GM21367 (cell line): ENCODE measurements around the gene DCHS2.
"Not testable (repeated sequence)": the region's sequence is repeated elsewhere in the genome, so short reads cannot be mapped to it uniquely, and the experiment has no call there.

Experiments
- ATAC-seq: cut with Tn5 transposase; IDR thresholded peaks from one replicate; pipeline ENCODE4 v1.9.1; 2021; ENCODE audit not compliant: unreplicated experiment

The DCHS2 gene

DNA sequence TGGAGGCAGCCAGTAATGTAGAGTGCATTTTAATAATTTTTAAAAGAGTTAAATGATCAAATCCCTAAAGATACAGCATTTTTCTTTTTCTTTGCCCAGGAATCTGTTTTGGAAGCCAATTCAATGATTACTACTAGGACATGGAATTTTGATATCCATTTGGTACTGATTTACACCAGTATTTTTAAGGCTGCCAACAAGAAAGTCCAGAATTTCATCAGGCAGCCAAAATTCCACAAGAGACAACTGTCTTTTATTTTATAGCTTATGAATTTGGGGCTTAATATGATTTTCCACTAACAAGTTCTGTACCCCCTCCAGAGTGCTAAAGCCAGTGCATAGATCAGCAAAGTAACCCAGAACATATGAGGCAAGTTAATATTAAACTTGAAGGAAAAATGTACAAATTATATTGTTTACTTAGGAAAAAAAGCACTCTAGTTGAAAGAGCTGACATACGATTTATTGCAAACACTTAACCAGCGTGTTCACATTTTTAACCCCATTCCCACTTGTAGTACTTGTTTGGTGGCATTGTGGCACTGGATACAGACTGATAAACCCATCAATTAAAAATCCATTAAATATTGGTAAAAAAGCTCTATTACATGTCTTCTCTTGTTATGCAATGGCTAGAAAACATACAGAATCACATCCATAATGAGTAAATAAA, 259.7 kb downstream of the DCHS2 start:
- no peak for ATAC-seq

DNA sequence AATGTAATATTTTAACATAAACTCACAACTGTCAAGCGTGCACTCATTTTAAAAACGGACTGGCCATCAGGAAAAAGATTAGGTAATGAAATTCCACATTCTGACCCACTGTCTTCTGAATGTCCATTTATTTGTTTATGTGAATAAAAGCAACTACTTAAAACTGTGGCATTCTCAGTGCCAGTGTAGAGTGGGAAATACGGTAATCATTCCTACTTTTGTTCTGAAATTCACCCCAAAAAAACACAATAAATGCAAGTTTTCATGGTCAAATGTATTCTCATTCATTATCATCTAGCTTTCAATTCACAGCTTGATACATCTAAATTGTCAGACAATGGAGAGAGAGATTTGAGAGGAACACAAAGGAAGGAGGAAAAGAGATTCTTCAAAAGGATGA, 260.9 kb downstream of the DCHS2 start:
- no peak for ATAC-seq

GRCh38 chr4:154230091-154230490, 261.5 kb downstream of the DCHS2 start:
- no peak for ATAC-seq

DNA sequence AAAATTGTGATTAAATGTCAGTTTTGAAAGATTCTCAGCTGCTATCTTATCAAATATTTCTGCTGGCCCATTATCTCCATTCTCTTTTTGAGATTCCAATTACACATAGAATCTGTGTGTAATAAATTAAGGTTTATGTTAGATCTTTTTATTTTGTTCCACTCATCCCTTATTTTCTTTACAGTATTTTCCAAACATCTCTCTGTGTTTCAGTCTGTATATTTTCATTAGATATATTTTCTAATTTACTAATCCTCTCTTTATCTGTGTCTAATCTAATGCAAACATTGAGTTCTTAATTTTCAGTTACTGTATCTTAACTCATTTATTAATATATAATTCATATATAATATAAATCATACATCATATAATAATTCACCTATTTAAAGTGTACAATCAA, 268.7 kb downstream of the DCHS2 start:
- ATAC-seq, result no peak

DNA sequence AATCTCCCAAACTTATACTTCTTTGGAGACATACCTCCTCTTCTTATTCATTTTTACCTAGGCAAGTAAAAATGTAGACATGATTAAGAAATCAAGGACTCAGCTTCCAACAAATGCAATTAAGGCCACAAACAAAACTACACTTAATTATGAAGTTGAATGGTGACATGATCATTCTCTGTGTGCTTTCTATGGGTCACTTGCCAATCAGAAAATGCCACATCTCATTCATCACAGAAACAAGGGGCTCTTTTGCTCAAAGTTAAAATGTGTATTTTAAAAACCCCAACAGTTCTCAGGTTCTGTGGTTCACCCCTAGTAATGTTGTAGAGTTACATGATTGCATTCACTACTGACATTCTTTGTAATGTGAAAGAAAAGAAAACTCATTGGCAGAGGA, 273.5 kb downstream of the DCHS2 start:
- ATAC-seq, result no peak

DNA sequence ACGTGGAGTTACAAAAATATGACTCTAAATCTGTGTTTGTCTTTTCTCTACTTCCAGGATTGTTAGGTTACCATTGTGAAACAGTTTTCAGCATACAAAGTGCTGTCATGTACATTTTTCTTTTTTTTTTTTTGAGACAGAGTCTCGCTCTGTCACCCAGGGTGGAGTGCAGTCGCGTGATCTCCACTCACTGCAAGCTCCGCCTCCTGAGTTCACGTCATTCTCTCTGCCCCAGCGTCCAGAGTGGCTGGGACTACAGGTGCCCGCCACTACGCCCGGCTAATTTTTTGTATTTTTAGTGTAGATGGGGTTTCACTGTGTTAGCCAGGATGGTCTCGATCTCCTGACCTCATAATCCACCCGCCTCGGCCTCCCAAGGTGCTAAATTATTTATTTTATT, 274.2 kb downstream of the DCHS2 start:
- ATAC-seq, result not testable (repeated sequence)

DNA sequence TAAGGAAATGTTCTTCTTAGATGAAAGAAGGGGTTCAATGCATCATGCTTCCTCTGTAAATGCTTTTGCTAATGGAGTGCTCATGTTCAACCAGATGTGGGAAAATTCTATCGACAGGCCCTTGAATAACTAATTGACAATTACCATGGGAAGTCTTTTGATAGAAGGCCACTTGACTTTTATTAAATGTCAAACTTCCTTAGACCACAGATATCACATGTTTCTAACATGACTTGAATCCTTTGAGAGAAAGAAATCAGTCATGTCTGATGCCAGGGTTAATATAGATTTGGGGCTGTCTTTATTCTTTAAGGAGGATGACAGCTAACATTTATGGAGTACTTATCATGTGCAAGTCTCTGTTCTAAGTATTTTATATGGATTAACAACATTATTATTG, 280.1 kb downstream of the DCHS2 start:
- no peak for ATAC-seq

- no peak for ATAC-seq
Measured at GRCh38 chr4:154208424-154208823, 283.2 kb downstream of the DCHS2 start.

- no peak for ATAC-seq
Measured at GRCh38 chr4:154205471-154205870, 286.1 kb downstream of the DCHS2 start.

GRCh38 chr4:154194649-154195048, 296.9 kb downstream of the DCHS2 start:
- ATAC-seq, result no peak

- ATAC-seq, result no peak
Measured at GRCh38 chr4:154192585-154192984, 299.0 kb downstream of the DCHS2 start.

DNA sequence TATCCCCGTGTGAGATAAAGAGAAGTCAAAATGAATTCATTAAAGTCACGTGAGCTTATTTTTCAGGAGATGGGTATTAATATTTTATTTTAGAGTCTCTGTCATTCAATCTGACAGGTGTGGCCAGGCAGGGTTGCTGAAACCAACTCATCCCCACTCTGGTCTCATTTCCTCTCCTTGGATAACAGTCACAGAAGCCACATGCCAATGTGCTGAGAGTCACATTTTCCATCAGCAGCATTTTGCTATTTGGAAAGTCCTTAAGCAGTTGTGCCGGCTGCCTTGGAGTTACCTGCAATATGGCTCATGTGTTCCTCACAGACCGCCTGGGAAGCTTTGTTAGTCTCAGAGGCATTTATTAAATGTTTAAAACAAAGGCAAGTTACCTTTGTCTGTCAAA, 302.3 kb downstream of the DCHS2 start:
- ATAC-seq, result no peak

GRCh38 chr4:154186888-154187287, 304.7 kb downstream of the DCHS2 start:
- ATAC-seq, result no peak

- ATAC-seq, result no peak
Measured at GRCh38 chr4:154186035-154186434, 305.6 kb downstream of the DCHS2 start.

DNA sequence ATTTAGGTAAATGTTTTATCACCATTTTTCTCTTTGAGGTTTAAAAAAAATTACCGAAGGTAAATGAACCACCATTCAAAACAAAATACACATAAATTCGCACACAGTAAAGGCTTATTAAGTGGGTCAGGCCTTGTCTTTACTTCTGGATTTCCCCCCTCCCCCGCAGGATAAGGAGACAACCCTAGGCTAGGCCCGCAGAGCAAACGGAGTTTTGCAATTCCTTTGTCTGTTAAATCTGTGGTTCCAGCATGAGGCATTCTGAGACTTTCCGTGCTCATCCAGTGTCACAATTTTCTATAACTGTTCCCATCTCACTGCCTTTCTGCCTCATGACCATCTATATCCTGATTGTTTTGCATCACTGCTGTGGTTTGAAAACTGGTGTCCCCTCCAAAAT, 307.4 kb downstream of the DCHS2 start:
- ATAC-seq, result no peak

DNA sequence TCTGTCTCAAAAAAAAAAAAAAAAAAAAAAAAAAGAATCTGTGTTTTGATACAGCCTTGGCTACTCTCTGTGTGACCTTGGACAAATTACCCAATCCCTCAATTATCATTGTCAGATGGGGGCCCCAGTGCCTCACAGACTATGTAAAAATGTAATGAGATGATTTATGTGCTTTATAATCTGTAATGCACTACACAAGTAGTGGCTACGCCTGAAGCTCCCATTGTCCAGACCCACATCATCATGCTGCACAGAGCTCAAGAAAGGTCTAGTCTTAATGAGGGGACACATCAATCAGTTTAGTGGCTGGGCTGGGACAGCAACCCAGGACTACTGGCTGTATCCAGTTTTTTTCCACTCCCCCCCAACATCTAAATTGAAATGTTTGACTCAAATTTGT, 308.3 kb downstream of the DCHS2 start:
- no peak for ATAC-seq
